Endometrial microvascular endothelial cells (primary cell): Measurements from ENCODE around the gene PRKAR1B. TPM values are rescaled to one million over a fixed set of nuclear protein-coding genes. Genes with fewer than 3 reads are reported as not detected.

Experiments used
- in situ Hi-C: cut with HindIII; loops from 2 replicates; pipeline ENCODE4 v1.10.0; 2017; ENCODE audit warnings: low sequenced_read_pairs, low pct_unique_long_range_greater_than_20kb; ENCODE audit errors: inconsistent ontology term
- total RNA-seq: library from RNA; depleted of rRNA; stranded (reverse); fragments of >200 nt; gene quantifications from one replicate; pipeline ENCODE4 v1.2.3, GENCODE V29; 2015; ENCODE audit errors: inconsistent ontology term

PRKAR1B gene
- total RNA-seq, 1 donor from 2014 or later: 17.2 TPM

- in situ Hi-C loops: no loop called here
Observed at GRCh38 chr7:681551-682307, 45.4 kb downstream of the PRKAR1B start.

- in situ Hi-C loops: no loop called here
Observed at GRCh38 chr7:680411-681127, 46.5 kb downstream of the PRKAR1B start.

GRCh38 chr7:676972-677385 is 50.1 kb downstream of the PRKAR1B start:
- in situ Hi-C loops: no loop called here

- in situ Hi-C loops: no loop called here
Observed at GRCh38 chr7:676246-676971, 50.7 kb downstream of the PRKAR1B start.

- in situ Hi-C loops: no loop called here
Observed at GRCh38 chr7:674454-675410, 52.3 kb downstream of the PRKAR1B start.

GRCh38 chr7:673681-674453 is 53.2 kb downstream of the PRKAR1B start:
- in situ Hi-C loops: no loop called here

- in situ Hi-C loops: no loop called here
Observed at GRCh38 chr7:672891-673290, 54.2 kb downstream of the PRKAR1B start.

GRCh38 chr7:671415-672042 is 55.6 kb downstream of the PRKAR1B start:
- in situ Hi-C loops: no loop called here

- in situ Hi-C loops: no loop called here
Observed at GRCh38 chr7:670501-671390, 56.3 kb downstream of the PRKAR1B start.

GRCh38 chr7:668958-669357 is 58.1 kb downstream of the PRKAR1B start:
- in situ Hi-C loops: no loop called here

GRCh38 chr7:668139-668931 is 58.7 kb downstream of the PRKAR1B start:
- in situ Hi-C loops: no loop called here

- in situ Hi-C loops: no loop called here
Observed at GRCh38 chr7:666454-667292, 60.4 kb downstream of the PRKAR1B start.

GRCh38 chr7:665736-666453 is 61.2 kb downstream of the PRKAR1B start:
- in situ Hi-C loops: no loop called here

GRCh38 chr7:664997-665735 is 61.9 kb downstream of the PRKAR1B start:
- in situ Hi-C loops: no loop called here
